LNCAP (cell line): ENCODE measurements around the gene IQCC.

Source experiments
- TF ChIP-seq, protein P1 (sequence below): fragments of 450-650 bp; IDR thresholded peaks from 2 replicates; pipeline ENCODE4 v1.5.1; 2017; ENCODE audit warnings: mild to moderate bottlenecking

Gene IQCC

DNA sequence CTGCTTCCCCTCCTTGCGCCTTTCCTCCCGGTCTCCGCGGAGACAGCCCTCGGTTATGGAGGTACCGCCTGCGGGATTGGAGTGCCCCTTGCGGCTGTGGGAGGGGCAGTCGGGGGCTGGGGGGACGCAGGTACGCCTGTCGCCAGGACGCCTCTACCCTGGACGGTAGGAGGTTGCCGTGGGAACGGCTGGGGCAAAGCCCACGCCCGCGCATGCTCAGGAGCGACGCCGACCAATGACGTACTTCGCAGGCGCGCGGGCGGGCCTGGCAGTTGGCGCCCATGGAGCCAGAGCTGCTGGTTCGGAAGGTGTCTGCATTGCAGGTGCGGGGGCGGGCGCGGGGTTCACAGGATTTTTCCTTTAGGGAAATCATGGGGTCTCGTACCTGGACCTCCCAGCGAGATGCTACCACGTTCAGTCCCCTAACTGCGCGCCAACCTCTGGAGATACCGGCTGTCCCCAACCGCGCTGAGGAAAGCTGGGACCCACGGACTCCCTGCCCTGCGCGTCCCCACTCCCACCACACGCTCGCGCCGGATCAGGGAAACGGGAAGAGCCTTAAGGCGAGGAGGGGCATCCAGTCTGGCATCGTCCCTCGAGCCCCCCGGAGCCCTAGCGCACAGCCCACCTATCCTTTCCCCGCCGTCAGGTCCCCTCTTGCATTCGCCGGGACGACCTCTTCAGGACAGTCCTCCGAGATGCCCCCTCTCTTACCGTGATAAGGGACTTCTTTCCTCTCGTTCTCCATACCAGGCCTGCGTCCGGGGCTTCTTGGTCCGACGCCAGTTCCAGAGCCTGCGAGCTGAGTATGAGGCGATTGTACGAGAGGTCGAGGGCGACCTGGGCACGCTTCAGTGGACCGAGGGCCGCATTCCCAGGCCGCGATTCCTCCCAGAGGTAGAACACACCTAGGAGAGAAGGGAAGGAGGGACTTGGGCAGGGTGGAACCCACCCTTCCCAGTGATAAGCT is at the start of gene IQCC:
Gene IQCC (plus strand): TSS at position 271 of the 970 bp plus-strand sequence. CDS start 11 bp downstream, at position 282.
- TF ChIP-seq, protein P1, sequence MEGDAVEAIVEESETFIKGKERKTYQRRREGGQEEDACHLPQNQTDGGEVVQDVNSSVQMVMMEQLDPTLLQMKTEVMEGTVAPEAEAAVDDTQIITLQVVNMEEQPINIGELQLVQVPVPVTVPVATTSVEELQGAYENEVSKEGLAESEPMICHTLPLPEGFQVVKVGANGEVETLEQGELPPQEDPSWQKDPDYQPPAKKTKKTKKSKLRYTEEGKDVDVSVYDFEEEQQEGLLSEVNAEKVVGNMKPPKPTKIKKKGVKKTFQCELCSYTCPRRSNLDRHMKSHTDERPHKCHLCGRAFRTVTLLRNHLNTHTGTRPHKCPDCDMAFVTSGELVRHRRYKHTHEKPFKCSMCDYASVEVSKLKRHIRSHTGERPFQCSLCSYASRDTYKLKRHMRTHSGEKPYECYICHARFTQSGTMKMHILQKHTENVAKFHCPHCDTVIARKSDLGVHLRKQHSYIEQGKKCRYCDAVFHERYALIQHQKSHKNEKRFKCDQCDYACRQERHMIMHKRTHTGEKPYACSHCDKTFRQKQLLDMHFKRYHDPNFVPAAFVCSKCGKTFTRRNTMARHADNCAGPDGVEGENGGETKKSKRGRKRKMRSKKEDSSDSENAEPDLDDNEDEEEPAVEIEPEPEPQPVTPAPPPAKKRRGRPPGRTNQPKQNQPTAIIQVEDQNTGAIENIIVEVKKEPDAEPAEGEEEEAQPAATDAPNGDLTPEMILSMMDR: no peak

DNA sequence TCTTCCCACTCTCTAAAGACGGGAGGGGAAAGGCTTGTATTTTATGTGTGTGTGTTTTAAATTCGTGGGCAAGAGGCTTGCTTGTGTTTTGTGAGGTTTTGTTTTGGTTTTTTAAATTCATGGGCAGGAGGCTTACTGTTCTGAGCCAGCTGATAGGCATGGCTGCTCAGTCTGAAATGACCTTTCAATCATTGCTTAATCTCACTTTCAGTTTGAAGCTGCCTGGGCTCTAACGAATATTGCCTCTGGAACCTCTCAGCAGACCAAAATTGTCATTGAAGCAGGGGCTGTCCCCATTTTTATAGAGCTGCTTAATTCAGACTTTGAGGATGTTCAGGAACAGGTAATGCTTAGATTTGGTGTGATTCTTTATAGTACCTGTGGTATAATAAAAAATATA is 46.3 kb upstream of the IQCC start:
- TF ChIP-seq, protein P1: no peak

DNA sequence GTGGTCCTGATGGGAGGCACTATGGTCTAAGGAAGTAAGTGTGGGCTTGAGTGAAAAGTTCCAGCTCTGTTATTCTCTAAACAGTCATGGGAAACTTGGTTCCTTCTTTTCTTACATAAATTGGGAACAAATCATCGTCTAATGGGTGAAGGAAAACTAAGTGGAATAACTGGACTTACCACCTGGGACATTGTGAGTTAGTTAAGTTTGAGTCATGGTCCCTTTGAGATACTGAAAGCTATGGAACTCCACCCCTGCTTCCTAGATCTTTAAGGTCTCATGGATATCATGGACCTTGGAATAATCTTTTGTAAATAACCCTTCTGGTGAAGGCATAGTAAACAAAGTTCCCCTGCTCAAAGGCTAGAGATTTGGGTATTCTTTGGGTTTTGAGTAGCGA is 42.1 kb upstream of the IQCC start:
- TF ChIP-seq, protein P1: no peak

DNA sequence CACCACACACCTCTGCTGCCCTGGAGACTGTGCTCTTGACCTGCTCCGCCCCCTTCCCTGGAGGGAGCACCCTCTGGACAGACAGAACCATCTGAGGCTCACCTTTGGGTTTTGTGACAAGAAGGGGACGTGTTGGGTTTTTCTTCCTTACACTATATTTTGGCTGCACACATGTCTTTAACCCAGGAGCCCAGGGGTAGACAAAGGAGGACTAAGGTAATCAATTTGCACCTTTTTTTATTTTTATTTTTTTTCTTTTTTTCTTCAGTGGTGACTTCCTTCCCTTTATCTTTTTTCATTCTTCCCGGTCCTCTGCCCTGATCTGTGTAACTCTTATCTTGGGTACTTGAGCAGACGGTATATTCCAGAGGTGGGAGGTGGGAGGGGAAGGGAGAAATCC is 34.5 kb upstream of the IQCC start:
- TF ChIP-seq, protein P1: no peak

DNA sequence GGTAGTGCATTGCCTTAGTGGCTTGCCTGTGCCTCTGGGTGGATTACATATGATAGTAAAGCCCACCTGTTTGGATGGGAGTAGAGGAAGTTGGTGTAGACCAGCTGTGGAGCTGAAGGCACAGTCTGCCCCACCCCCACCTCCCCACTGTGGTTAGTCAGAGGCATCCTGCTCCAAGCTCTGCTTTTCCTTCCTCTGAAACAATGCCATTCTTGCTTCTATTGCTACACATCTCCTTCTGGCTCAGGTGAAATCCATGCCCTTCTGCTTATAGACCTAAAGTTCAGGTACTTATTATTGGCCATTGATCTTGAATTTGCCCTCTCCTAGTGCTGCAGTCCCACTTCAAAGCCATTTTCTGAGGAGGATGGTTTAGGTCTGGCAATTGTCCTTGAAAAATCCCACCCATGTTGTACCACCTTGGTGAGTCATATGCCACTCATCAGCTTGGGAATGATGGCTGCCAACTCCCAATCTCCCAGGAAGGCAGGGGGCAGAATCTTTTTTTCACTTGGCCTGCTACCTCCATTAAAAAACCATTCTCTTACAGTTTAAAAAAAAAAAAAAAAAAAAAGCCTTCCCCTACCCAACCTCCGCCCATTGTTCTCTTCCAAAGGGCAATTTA is 32.7 kb upstream of the IQCC start:
- TF ChIP-seq, protein P1: no peak

DNA sequence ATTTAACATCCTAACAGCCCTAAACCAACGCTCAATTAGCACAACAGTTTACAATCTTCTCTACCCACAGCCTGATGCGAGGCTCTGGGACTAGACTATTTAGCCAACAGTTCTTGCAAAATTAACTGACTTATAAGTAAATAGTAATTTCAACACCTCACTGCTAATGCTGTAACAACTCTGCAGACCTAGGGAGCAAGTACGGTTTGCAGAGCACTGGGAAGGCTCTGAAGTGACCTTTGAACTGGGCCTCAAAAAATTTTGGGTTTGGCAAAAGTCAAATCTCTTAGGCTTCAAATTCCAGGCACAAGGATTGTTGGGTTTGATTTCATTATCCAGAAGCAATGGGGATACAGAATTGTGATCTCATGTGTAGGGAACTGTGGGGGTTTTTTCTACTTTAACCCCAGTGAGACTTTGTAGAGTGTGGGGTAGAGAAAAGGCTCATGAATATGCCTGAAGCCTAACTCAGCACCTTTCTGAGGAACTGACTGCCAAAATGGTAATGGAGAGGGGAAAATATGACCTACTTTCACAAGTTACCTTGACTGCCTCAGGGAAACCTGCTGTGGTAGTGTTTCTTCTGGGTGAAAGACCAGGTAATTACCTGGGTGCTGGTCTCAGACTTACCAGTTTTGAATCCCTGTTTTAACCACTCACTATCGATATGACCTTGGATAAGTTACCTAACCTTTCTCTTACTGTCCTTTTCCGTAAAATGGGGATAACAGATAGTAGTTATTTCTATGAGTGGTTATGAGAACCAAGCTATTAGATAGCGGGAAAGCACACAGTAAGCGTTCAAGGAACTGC is 26.9 kb upstream of the IQCC start:
- TF ChIP-seq, protein P1: no peak

DNA sequence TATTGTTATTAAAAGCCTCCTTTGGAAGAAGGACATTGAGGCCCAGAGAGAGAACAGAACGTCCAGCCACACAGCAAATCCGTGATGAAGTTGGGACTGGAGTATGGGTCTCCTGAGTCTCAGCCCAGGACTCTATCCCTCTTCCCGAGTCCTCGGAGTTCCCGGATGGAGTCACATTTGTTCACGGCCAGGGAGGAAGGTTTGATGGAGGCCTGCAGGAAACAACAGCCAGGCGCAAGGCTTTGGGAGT is 26.4 kb upstream of the IQCC start:
- TF ChIP-seq, protein P1: no peak
